ENCODE data around the gene HSPA5.
"Not testable (repeated sequence)": the region's sequence is repeated elsewhere in the genome, so short reads cannot be mapped to it uniquely, and the experiment has no call there.

The HSPA5 gene

DNA sequence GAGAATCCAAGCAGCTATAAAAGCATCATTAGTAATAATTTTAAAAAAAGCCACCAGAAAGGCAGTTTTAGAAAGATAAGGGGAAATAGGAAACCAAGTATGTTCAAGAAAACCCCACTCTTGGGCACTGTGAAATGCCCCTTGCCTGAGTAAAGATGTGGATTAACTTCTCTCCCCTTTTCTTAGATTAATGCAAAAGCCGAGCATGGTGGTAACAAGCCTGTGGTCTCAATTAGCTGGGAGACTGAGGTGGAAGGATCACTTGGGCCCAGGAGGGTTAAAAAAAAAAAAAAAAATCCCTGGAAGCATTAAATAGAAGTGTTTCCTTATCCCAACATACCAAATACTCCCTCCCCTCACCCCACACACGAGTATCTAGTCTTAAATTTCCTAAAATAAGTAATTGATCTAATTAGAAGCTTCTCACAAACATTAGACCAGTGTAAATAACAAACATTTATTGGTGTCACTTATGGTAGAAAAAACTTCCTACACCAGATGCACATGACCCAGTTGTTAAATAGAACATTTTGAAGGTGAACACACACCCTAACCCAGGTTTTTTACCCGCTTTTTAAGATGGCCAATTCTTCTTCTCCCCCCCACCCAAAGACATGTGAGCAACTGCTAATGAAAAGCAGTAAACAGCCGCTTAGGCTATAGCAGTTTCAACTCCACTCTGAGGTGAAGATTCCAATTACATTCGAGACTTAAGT is 5.2 kb downstream of the HSPA5 start:
- Mint-ChIP-seq H3K27me3 (no peaks in the 10 kb centered on the region), H3K9me3 (no peaks in the 10 kb centered on the region), H3K36me3 (ENCODE audit: low read depth) (peaks cover 72% of the 10 kb centered on the region), H3K4me3 (peak overlapping the region; percentile 99), H3K27ac (peak overlapping the region; percentile 91), H3K4me1 (ENCODE audit: low read depth) (peaks cover 50% of the 10 kb centered on the region)

DNA sequence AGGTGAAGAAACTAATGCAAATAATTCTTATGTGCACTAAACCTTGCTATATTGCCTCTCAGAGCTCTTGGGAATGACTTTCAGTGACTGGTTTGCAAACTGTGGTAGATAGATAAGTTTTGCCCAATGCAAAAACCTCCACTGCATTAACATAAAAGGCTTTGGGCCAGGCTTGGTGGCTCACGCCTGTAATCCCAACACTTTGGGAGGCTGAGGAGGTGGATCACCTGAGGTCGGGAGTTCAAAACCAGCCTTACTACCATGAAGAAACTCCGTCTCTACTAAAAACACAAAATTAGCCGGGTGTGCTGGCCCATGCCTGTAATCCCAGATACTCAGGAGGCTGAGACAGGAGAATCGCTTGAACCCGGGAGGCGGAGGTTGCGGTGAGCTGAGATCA is 7.0 kb downstream of the HSPA5 start:
- H3K9me3 Mint-ChIP-seq, H3K27me3 Mint-ChIP-seq, H3K27ac Mint-ChIP-seq, H3K4me3 Mint-ChIP-seq: not testable (repeated sequence)
- H3K4me1 Mint-ChIP-seq (ENCODE audit: low read depth), result peaks cover 43% of the 10 kb centered on the region
- peaks cover 64% of the 10 kb centered on the region for H3K36me3 Mint-ChIP-seq (ENCODE audit: low read depth)

DNA sequence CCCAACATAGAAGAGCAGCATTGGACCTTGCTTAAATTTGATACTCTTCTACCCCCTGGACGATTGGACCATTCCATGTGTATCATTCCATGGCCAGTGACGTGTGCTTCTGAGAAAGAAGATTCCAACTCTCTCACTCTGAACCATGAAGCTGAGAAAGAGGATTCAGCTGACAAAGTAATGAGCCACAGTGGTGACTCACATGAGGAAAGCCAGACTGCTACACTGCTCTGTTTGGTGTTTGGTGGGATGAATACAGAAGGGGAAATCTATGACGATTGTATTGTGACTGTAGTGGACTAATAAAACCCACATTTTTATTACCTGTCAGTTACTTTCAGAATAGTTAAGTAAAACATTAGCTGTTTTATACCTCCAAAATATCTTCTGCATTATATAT is 7.5 kb downstream of the HSPA5 start:
- Mint-ChIP-seq H3K27me3 (no peaks in the 10 kb centered on the region), H3K36me3 (ENCODE audit: low read depth) (peaks cover 60% of the 10 kb centered on the region), H3K4me3 (no peak overlapping the region), H3K9me3 (no peaks in the 10 kb centered on the region), H3K27ac (peak overlapping the region; percentile 63), H3K4me1 (ENCODE audit: low read depth) (peaks cover 39% of the 10 kb centered on the region)

DNA sequence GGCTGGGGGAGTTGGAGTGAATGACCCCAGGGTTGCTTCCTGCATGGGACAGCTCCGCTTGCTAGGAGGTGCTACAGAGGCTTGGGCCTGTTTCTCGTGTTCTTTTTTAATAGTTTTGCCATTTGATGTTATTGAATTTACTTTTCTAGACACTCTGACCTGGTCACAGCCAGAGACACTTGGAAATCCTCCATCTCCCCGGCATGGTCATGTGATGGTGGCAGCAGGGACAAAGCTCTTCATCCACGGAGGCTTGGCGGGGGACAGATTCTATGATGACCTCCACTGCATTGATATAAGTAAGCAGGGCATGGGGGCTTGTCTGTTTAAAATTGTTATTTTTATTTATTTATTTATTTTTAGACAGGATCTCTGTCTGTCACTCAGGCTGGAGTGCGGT is 13.4 kb downstream of the HSPA5 start:
- H3K9me3 Mint-ChIP-seq, result no peaks in the 10 kb centered on the region
- H3K4me1 Mint-ChIP-seq (ENCODE audit: low read depth), result no peaks in the 10 kb centered on the region
- no peaks in the 10 kb centered on the region for H3K27me3 Mint-ChIP-seq
- no peak overlapping the region for H3K27ac Mint-ChIP-seq
- peaks cover 34% of the 10 kb centered on the region for H3K36me3 Mint-ChIP-seq (ENCODE audit: low read depth)
- no peak overlapping the region for H3K4me3 Mint-ChIP-seq

DNA sequence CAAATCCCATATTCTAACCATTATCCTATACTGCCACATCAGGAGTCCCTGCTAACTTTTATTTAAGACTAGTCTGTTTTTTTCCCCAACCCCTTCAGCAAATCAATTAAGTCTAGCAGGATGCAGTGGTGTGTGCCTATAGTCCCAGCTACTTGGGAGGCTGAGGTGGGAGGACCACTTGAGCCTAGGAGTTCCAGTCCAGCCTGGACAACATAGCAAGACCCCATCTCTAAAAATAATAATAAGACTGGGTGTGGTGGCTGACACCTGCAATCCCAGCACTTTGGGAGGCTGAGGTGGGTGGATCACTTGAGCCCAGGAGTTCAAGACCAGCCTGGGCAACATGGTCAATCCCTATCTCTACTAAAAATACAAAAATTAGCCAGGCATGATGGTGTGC is 16.3 kb downstream of the HSPA5 start:
- H3K36me3 Mint-ChIP-seq (ENCODE audit: low read depth), result peaks cover 37% of the 10 kb centered on the region
- H3K27ac Mint-ChIP-seq; H3K4me1 Mint-ChIP-seq (ENCODE audit: low read depth); H3K27me3 Mint-ChIP-seq; H3K4me3 Mint-ChIP-seq; H3K9me3 Mint-ChIP-seq: not testable (repeated sequence)

DNA sequence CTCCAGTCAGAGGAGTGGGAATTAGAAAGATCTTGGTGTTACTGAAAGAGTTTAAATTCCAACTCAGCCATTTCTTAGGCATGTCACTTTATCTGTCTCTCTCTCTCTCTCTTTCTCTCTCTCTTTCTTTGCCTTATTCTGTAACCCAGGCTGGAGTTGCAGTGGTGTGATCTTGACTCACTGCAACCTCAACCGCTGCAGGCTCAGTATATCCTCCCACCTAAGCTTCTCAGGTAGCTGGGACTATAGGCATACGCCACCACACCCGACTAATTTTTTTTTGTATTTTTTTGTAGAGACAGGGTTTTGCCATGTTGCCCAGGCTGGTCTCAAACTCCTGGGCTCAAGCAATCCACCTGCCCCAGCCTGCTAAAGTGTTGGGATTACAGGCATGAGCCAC is 22.5 kb downstream of the HSPA5 start:
- H3K9me3 Mint-ChIP-seq, result no peaks in the 10 kb centered on the region
- peaks cover 54% of the 10 kb centered on the region for H3K36me3 Mint-ChIP-seq (ENCODE audit: low read depth)

DNA sequence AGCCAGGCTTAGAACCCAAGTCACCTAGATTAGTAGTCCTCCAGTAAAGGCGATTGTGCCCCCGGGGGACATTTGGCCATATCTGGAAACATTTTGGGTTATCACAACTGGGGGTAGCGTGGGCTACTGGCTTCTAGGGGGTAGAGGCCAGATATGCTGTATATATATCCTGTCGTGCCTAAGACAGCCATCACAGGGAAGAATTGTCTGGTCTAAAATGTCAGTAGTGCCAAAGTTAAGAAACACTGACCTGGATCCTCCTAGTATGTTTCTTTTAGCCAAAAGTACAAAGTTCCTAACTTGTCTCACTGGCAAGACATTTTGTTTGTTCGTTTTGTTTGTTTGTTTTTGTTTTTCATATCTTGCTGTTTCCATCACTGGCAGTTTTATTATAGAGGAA is 27.0 kb downstream of the HSPA5 start:
- Mint-ChIP-seq H3K27ac (no peak overlapping the region), H3K4me1 (ENCODE audit: low read depth) (no peaks in the 10 kb centered on the region), H3K36me3 (ENCODE audit: low read depth) (peaks cover 68% of the 10 kb centered on the region), H3K9me3 (no peaks in the 10 kb centered on the region), H3K4me3 (no peak overlapping the region), H3K27me3 (no peaks in the 10 kb centered on the region)

More for the DNA sequence above, 22.5 kb downstream of the HSPA5 start:
- Mint-ChIP-seq H3K4me3 (no peak overlapping the region), H3K27ac (no peak overlapping the region), H3K4me1 (ENCODE audit: low read depth) (no peaks in the 10 kb centered on the region), H3K27me3 (no peaks in the 10 kb centered on the region)

DNA sequence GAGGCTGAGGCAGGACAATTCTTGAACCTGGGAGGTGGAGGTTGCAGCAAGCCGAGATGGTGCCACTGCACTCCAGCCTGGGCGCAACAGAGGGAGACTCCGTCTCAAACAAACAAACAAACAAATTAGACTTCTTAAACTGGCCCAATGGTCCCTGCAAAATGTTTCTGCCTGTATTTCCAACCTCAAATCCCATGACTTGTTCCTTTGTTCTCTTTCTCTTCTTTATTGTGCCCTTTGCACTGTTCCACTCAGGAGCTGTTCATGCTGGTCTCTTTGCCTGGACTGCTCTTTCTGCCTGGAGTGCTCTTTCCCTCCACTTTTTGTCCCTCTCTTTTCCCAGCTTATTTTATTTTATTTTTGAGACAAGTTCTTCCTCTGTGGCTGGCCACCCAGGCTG is 36.7 kb downstream of the HSPA5 start:
- Mint-ChIP-seq H3K27ac (peak overlapping the region; percentile 46), H3K27me3 (no peaks in the 10 kb centered on the region), H3K9me3 (no peaks in the 10 kb centered on the region), H3K4me3 (no peak overlapping the region), H3K4me1 (ENCODE audit: low read depth) (peaks cover 16% of the 10 kb centered on the region), H3K36me3 (ENCODE audit: low read depth) (peaks cover 58% of the 10 kb centered on the region)

DNA sequence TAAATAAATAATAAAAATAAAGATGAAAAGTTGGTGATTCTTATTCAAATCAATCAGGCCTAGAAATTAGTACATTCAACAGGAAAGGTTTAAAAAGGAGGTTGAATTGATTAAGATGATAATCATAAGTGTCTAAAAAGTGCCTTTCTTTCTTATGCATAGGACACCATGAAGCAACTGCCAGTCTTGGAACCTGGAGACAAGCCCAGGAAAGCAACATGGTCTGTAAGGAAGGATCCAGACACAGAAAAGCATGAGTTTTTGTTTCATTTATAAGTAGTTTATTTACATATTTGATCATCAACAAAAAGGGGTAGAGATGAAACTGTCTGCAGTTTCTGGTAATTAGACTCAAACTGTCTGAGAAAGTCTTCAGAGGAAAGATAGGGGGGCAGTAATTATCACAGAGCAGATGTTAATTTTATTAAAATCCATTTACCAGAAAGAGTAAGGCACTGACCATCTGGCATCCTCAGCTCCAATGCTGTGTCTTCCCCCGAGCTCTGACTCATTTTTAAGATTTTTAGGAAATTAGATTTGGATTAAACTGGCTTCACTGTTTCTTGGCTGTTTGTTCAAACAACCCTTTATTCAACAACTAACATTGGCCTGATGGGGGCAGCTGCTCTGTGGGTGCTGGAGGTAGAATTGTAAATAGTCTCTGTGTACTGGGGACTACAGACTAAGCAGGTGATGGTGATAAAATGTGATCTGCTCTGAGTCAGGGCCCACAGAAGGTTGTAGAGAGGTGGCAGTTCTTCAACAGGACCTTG is 38.1 kb downstream of the HSPA5 start:
- no peak overlapping the region for H3K4me3 Mint-ChIP-seq
- H3K36me3 Mint-ChIP-seq (ENCODE audit: low read depth), result peaks cover 47% of the 10 kb centered on the region
- no peaks in the 10 kb centered on the region for H3K9me3 Mint-ChIP-seq
- H3K27me3 Mint-ChIP-seq, result no peaks in the 10 kb centered on the region
- peaks cover 22% of the 10 kb centered on the region for H3K4me1 Mint-ChIP-seq (ENCODE audit: low read depth)
- H3K27ac Mint-ChIP-seq, result no peak overlapping the region

DNA sequence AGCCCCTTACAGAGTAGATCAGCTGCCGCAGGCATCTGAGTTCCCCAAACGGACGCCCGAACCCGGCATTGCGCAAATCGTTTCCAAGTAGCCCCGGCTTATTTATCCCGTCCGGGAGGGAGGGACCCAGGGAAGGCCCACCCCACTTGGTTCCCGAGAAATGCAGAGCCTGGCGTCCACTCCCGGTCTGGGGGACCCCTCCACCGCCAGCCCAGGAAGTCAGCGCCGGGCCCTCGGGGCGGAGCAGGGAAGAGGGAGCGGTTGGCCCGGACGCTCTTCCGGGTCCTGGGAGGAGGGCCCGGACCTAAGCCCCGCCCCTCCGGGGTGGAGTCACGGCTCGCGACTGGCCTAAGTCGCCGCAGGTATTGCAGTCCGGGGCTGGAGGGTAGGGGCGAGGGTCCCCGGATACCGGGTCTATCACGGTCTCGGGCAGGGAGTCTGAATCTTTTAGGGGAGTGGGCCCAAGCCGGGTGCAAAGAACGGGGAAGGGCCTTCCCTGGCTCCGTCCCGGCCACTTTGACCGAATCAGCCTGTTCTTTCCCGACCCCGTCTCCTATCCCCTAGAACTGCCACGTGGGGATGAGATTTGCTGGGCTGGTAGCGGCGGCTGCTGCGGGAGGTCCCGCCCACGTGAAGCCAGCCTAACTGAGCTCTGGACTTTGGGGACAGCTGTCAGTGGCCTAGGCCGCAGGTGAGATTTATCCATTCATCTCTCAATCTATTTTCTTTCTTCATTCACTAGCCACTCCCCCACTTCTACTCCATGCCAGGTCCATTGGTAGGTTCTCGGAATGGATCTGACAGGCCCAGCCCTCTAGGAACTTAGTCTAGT is 40.7 kb downstream of the HSPA5 start, which contains the start of gene RABEPK:
Gene RABEPK (plus strand): TSS at position 327 of the 832 bp plus-strand sequence. CDS start 2,472 bp downstream, outside the sequence.
- Mint-ChIP-seq H3K9me3 (no peaks in the 10 kb centered on the region), H3K36me3 (ENCODE audit: low read depth) (peaks cover 26% of the 10 kb centered on the region), H3K4me1 (ENCODE audit: low read depth) (peaks cover 30% of the 10 kb centered on the region), H3K27me3 (no peaks in the 10 kb centered on the region), H3K27ac (peak within 1 kb of the TSS; percentile 91), H3K4me3 (peak within 1 kb of the TSS; percentile 97)

DNA sequence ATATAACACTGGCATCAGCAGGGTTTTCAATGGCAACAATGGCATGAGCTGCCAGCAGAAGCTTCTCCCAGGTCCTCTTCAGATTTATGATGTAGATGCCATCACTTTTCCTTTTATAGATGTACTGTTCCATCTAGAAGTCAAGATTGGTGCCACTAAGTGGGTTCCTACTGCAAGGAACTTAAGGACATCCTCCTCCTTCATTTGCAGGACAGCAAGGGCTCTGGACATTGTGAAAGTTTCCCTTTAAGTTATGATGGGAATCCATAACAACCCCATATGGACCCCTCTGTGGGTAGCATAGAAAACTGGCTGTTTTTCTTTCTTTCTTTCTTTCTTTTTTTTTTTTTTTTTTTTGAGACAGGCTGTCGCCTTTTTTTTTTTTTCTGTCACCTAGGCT is 45.6 kb downstream of the HSPA5 start:
- not testable (repeated sequence) for H3K4me3 Mint-ChIP-seq; H3K36me3 Mint-ChIP-seq (ENCODE audit: low read depth); H3K9me3 Mint-ChIP-seq; H3K27me3 Mint-ChIP-seq; H3K27ac Mint-ChIP-seq
- H3K4me1 Mint-ChIP-seq (ENCODE audit: low read depth), result peaks cover 58% of the 10 kb centered on the region

DNA sequence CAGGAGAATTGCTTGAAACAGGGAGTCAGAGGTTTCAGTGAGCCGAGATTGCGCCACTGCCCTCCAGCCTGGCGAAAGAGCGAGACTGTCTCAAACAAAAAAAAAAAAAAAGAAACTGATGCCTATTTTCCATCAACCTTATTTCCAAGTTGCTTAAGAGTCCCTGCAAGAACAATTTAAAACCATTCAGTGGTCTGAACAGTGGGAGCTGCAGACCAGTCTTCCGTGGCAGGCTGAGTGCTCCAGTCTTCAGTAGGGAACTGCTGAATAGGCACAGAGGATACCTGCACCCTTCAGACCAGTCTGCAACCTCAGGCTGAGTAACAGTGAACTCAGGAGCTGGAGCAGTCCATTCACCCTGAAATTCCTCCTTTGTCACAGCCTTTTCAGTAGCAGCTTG is 46.7 kb downstream of the HSPA5 start:
- Mint-ChIP-seq H3K4me1 (ENCODE audit: low read depth) (peaks cover 64% of the 10 kb centered on the region), H3K27ac (peak overlapping the region; percentile 86), H3K4me3 (peak overlapping the region; percentile 65)
- H3K9me3 Mint-ChIP-seq; H3K27me3 Mint-ChIP-seq; H3K36me3 Mint-ChIP-seq (ENCODE audit: low read depth): not testable (repeated sequence)

DNA sequence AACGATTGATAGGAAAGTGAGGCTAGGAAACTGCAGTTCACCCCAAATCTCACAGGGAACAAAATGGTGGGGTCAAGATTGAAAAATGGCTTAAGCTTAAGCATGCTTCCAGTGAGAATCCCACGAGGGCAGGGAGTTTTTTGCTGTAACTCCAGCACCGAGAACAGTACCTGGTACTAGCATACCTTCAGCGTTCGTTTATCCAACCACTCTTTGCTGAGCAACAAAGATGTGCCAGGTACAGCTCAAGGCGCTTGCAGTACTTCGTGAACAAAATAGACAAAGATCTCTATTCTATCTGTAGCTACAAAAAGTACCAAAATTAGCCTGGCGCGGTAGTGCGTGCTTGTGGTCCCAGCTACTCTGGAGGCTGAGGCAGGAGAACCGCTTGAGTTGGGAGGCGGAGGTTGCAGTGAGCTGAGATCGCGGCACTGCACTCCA is 50.8 kb downstream of the HSPA5 start:
- peak overlapping the region; percentile 98 for H3K4me3 Mint-ChIP-seq
- no peaks in the 10 kb centered on the region for H3K27me3 Mint-ChIP-seq
- H3K4me1 Mint-ChIP-seq (ENCODE audit: low read depth), result peaks cover 73% of the 10 kb centered on the region
- H3K9me3 Mint-ChIP-seq, result no peaks in the 10 kb centered on the region
- peak overlapping the region; percentile 96 for H3K27ac Mint-ChIP-seq
- peaks cover 3% of the 10 kb centered on the region for H3K36me3 Mint-ChIP-seq (ENCODE audit: low read depth)

DNA sequence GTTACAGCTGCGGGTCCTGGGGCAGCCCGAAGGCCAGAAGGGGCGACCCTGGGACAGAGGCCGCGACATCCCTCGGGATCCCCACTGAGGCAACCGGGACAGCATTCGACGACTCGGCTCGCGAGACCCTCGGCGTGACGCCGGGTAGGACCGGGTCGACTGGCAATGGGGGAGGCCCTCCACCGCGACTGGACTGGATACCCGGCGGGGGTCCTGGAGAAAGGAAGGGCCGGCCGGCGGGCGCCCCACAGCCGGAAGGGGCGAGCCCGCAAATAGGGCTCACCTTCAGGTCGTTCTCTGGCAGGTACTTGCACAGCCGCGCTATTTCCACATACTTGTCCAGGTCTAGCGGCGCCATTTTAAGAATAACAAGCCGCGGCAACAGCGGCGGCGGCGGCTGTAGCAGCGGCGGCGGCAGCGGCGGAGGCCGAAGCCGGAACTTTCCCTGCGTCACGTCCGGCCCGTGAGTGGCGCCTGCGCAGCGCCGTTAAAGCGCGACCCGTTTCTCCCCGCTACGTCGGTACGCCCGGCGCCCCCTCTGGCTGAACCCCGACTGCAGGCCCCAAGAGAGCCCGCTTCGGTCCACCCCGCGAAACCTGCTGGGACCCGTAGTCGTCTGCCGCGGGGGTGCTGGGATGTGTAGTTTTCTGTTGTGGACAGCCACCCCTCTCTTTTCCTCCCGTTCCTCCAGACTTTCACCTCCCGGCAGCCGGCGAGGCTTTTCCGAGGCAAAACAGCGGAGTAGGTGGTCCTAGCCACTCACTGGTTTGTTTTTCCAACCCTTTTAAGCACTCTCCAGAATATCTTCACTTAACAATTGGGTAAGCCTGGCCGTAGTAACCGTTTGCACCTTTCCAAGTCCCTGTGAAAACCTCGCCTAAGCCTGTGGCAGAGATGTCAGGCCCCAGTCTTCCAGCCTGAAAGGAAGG is 51.5 kb downstream of the HSPA5 start, which contains the start of gene PPP6C:
Gene PPP6C (minus strand): TSS at position 443 of the 929 bp plus-strand sequence. CDS start 85 bp downstream, at position 358.
- Mint-ChIP-seq H3K36me3 (ENCODE audit: low read depth) (peaks cover 3% of the 10 kb centered on the region), H3K27me3 (no peaks in the 10 kb centered on the region), H3K4me1 (ENCODE audit: low read depth) (peaks cover 69% of the 10 kb centered on the region), H3K4me3 (peak within 1 kb of the TSS; percentile 98), H3K27ac (peak within 1 kb of the TSS; percentile 96), H3K9me3 (no peaks in the 10 kb centered on the region)
